SIG-M5 (cell line): ENCODE measurements around the gene SCGB1D1.

Experiments used
- DNase-seq: peaks from one replicate; lab custom pipeline; 2025; lab: John Stamatoyannopoulos, UW

The SCGB1D1 gene, protein sequence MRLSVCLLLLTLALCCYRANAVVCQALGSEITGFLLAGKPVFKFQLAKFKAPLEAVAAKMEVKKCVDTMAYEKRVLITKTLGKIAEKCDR

DNA sequence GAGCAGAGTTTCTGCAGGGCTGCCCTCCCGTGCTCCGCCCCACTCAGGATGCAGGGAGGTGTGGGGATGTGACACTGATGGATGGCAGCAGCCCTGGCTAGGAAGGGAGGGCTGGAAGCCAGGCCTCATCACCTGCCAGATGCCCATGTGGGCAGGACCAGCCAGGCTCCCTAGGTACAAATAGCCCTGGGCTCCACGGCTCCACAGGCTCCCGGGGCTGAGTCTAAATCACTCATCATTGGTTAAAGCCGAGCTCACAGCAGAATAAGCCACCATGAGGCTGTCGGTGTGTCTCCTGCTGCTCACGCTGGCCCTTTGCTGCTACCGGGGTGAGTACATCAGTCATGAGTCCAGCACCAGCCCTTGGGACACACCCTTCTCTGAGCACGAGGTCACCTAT, at the start of gene SCGB1D1:
Gene SCGB1D1 (plus strand): TSS at position 206 of the 400 bp plus-strand sequence. CDS start 69 bp downstream, at position 275.
- no peak for DNase-seq

DNA sequence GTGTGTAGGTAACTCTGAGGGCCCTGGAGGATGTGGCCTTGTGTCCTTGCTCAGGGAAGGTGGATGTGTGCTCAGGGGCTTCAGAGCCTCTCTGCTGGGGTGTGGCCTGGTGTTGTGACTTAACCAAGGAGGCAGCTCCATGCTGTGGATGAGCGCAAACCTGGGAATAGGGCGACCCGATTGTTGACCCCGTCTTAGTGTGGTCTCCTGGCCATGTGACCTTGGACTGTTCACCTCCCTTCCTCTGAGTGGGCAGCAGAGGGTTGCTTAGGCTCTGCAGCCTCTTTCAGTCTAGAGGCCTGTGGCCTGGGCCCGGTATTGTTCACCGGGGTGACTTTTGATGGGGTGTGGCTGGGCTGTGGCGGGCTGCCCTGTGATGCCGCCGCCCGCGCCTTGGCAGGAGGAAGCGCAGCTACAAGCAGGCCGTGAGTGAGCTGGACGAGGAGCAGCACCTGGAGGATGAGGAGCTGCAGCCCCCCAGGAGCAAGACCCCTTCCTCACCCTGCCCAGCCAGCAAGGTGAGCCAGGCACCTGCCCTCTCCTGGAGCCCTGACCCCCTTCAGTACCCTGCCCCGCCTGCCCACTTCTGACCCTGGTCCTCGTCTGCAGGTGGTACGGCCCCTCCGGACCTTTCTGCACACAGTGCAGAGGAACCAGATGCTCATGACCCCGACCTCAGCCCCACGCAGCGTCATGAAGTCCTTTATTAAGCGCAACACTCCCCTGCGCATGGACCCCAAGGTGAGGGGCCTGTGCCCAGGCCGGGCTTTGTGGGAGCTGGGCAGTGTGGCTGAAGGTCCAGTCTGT, 49.5 kb upstream of the SCGB1D1 start:
- DNase-seq: no peak

DNA sequence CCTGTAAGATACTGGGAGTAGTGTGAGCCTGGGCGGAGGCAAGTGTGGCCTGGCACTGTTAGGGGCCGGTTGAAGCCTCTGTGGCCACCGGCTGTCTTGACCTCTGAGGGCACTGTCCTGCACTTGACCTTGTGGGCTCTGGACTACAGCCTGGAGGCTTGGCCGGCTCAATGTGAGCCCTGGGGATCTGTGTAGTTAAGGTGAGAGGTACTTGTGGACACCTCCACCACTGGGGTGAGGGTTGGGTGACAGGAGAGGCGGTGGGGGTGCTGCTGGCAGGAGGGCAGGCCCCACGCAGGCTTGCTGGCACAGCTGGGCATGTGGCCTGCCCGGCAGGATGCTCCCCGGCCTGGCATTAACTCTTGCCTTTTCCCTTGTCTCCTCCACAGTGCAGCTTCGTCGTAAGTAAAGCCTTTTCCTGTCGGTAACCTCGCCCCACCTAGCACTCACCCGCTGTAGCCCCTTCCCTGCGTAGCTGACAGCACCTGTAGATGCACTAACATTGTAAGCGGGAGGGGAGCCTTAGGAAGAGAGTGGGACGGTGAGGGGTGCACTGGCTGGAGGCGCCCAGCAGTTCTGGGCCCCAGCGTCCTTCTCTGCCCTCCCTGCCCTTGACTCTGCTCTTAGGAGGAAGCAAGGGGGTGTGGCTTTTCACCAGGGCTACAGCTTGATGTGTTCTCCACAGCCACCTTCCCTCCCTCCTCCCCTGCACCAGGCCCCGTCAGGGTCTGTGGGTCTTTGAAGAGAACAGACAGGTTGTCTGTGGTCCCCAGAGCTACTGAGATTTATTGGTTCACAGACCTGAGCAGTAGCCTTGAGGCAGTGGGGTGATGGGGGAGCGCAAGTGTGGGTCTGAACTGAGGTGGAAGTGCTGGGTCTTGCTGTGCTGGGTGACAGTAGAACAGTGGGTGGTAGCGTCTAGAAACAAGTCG, 48.6 kb upstream of the SCGB1D1 start:
- no peak for DNase-seq

DNA sequence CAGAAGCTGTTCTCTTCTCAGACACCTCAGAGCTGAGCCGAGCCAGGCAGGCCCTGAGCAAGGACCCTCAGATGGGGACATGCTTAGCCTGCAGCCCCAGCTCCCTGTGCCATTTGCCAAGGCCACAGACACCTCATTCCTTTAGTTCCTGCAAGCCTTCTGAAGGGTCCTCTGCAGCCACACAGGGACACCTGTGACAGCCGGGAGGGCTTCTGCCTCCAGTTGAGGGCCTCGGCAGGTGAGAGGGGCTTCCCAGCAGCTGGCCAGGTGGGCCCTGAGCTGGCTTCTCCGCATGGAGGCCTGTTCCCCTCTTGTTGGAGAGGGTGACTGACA, 48.0 kb upstream of the SCGB1D1 start:
- no peak for DNase-seq

DNA sequence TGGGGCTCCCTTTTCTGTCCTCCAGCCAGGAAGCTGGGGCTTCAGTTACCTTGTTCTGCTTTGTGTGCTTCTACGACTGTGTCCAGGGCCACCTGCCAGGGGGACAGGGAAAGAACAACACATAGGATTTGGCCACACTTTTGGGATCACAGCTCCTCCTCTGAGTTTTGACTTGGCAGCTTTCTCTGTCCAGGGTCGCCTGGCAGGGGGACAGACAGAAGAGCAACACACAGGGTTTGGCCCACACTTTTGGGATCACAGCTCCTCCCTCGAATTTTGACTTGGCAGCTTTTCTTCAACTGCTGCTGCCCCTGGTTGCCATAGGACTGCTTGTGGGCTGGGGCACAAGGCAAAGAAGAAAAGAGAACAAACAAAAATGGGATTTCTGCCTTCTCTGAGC, 47.1 kb upstream of the SCGB1D1 start:
- DNase-seq: no peak

DNA sequence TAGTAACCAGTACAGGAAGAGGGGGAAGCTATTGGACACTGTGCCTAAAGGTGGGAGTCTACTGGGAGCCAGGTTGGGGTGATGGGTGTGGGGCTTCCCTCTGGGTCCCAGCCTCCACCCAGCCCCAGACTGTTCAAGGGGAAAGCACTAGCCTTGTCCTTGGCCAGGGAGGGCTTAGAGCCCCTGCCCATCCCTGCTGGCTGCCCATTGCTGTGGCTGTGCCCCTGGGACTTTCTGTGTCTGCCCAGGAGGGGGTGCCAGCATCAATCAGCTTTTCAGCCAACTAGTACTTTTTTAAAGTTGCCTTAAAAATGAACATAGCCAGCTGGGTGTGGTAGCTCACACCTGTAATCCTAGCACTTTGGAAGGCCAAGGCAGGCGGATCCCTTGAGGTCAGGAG, 46.3 kb upstream of the SCGB1D1 start:
- no peak for DNase-seq

DNA sequence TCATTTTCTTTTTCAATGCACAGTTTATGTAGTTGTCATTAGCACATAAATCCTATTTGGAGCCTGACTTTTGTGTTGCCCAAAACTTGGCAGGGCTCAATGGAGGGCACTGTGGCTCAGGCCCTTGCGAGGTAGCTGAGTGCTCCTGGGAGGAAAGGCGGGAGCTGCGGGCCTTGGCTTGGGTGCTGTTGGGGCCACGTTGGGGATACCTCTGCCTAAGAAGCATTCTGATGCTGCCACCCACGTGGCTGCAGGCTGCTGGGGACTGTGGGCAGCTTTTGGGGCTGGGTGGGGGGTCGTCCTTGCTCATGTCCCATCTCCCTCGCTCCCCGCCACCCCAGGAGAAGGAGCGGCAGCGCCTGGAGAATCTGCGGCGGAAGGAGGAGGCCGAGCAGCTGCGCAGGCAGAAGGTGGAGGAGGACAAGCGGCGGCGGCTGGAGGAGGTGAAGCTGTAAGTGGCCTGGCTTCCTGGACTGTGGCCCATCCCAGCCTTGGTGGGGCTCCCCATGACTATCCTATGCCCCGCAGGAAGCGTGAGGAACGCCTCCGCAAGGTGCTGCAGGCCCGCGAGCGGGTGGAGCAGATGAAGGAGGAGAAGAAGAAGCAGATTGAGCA, 45.3 kb upstream of the SCGB1D1 start:
- DNase-seq: no peak

DNA sequence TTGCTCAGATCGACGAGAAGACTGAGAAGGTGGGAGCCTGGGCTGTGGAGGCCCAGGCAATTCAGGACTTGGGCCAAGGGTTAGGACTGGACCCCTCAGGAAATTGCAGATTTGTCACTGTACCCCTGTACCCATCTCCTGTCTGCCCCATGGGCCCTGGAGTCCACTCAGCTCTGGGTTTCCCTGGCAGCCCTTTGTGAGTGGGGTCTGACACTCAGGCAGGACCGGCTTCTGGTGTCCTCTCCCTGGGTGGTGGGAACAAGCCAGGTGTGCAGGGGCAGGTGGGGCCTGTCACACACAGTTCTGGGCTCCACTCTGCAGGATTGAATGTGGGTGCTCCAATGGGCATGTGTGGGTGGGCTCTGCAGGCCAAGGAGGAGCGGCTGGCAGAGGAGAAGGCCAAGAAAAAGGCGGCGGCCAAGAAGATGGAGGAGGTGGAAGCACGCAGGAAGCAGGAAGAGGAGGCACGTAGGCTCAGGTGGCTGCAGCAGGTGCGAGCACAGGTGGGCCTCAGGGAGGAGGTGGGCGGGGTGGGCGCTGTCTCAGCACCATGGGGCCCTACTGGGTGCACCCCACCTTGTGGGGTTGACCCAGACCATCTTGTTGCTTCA, 44.6 kb upstream of the SCGB1D1 start:
- DNase-seq: no peak

DNA sequence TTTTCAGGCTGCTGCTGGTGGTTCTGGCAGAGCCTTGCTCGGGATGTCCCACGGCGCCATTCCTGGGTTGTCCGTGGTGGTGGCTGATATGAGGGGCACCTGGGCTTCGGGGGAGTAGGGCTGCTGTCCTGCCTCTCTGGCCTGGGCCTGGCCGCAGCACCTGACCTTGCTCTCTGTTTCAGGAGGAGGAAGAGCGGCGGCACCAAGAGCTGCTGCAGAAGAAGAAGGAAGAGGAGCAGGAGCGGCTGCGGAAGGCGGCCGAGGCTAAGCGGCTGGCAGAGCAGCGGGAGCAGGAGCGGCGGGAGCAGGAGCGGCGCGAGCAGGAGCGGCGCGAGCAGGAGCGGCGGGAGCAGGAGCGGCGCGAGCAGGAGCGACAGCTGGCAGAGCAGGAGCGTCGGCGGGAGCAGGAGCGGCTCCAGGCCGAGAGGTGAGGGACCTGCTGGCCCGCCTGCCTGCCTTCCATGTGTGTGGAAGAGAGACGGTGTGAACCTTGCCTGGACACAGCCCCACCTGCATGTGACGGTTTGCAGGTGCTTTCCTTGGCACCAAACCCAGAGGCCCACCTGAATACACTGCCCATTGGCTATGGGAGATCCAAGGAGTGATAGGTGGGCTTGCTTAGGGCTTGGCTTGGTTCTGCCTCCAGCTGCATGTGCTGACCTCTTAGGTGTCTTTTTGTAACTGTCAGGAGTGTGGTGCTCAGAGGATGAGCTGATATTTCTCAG, 43.4 kb upstream of the SCGB1D1 start:
- no peak for DNase-seq

DNA sequence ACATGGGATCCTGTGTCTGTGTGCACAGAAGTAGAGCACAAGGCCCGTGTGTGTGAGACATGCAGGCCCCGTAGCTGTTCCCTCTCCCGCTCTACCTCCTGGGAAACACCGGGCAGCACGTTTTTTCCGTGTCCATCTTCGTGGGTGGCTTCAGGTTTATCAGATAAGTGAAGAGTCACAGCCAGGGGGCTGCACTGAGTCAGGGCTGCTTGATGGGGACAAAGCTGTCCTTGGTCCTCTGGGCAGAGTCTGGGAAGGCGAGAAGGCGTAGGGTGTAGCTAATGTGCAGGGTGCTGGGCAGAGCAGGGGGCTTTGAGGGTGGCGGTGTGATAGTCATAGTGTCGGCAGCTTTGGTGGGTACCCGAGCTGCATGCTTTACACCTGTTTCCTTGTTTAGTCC, 42.5 kb upstream of the SCGB1D1 start:
- DNase-seq: no peak

DNA sequence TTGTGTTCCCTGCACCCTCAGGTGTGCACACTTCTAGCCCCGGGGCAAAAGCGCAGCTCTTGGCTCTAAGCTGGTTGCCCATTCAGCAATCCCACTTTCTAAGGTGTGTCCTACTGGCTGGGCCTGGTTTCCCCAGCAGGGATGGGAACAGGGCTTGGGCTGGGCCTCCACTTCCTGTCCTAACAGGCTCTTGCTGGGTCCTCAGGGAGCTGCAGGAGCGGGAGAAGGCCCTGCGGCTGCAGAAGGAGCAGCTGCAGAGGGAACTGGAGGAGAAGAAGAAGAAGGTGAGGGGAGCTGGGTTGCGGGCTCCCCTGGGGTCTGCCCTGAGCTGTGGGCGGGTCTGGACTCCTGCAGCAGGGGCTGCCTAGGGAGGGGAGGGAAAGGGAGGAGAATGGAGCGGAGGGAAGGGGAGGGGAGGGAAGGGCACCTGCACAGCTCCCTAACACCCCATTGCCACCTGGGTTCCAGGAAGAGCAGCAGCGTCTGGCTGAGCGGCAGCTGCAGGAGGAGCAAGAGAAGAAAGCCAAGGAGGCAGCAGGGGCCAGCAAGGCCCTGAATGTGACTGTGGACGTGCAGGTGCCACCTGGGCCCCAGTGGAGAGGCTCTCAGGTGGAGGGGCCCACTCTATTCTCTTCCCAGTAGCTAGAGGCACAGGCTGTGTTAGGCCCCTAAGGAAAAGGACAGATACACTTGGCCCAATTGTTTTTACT, 41.6 kb upstream of the SCGB1D1 start:
- no peak for DNase-seq

DNA sequence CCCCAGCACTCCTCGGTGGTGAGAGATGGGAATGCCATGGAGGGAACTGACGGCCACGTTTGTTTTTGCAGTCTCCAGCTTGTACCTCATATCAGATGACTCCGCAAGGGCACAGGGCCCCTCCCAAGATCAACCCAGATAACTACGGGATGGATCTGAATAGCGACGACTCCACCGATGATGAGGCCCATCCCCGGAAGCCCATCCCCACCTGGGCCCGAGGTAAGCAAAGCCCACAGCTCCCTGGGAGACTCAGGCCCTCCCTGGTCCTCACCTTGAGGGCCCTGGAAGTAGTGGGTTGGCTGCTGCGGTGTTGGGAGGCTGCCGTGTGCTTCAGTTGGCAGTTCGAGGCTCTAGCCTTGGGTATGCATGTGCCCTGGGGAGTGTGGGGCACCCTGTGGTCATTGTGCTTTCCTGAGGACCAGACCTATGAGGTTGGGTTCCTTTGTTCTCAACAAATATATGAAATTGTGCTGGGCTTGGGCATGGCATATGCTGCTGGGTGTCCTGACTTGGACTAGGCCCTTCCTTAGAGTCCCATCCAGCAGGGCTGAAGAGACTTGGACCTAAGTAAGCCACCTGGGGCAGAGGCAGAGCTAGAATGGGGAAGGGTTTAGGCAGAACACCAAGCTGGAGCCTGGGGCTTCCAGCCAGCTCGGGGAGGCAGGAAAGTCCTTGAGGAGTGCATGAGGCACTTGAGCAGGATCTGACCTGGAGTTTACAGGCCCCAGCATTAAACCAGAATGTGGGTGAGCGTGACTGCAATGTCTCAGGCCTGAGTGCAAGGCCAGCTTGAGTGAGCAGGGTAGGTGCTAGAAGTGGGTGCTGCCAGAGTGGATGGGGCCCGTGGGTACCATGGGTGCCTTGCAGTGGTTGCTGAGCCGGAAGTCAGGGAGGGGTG, 39.8 kb upstream of the SCGB1D1 start:
- DNase-seq: no peak

DNA sequence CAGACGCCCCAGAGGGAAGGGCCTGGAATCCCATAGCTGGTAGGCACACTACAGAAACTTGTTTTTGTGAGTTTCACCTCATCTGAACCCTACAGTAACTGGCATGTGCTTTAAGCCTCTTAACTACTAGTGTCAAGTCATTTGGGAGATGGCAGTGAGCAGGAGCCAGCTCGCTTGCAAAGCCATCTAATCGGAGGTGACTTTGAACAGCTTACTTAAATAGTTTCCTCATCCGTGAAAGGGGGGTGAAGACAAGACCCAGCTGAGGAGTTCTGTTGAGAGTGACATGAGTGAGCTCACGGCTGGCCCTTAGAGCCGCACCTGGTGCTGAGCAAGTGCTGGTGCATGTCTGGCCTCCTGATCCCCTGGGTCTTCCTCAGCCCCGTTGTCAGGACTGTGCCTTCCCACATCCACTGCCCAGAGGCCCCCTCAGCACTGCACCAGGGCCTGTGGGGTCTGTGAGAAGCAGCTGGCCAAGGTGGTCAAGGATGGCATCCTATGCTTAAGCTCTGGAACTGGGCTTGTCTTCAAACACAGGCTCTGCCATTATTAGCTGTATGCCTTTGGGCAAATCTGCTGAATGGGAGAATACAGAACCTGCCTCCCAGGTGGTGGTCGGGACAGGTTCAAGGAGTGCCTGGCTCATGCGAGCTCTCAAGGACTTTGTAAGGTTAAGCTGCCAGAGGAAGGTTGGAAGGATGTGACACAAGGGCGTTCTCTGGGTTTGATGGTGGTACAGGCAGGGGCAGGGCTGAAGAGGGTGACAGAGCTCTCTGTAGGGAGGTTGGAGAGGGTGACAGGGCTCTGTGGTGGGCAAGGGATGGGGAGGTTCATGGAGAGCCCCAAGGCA, 38.9 kb upstream of the SCGB1D1 start:
- no peak for DNase-seq

DNA sequence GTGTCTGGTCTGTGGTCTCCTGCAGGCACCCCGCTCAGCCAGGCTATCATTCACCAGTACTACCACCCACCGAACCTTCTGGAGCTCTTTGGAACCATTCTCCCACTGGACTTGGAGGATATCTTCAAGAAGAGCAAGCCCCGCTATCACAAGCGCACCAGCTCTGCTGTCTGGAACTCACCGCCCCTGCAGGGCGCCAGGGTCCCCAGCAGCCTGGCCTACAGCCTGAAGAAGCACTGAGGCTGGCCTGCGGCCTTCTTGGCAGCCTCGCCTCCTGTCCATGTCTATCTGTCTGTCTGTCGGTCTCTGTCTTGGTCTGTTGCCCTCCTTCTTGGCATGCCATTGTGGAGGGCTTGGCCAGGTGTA, 38.3 kb upstream of the SCGB1D1 start:
- DNase-seq: no peak

DNA sequence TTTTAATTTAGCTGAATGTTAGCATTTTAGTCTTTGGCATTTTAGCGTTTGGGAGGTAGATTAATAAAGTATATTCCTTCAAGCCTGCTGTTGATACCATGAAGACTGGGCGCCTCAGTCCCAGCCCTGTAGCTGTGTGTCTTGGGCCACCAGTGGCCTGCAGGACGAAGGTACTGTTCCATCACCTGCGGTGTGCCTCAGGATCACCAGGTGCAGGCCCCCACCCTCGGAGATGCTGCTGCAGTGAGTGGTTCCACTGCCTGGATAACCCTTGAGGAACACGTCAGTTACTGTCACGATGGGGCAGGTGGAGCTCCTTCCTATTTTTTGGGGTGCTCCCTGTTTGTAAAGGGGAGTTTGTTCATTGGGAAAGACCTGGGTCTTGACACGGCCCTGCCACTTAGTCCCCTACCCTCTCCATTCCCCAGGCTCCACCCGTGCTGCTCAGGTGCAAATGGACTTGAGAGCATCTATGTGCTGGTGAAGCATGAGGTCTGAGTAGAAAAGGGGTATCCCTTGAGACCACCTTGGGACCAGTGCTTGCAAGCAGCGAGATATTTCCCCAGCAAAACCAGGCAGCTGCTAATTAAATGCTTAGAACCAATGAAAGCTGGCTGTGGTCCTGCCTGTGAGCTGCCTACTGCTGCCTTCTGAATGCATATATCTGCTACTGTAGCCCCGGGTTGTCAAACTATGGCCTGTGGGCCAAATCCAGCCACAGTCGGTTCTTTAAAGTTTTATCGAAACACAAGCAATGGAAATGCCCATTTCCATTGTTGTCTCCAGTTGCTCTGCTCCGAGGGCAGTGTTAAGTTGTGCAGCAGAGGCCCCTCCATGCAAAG, 37.5 kb upstream of the SCGB1D1 start:
- no peak for DNase-seq

DNA sequence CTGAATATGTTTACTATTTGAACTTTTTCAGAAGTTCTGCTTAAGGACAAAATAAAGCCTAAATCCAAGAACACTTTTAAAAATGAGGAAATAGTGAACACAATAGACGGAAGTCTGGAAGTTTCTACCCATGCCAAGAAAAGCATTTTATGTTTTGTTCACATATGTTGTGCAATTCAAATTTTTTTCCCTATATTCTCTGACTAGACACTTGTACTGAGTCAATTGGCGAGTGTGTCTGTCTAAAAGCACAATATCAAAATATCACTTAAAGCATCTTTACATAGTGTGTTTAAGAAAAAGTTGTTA, 37.0 kb upstream of the SCGB1D1 start:
- DNase-seq: no peak

DNA sequence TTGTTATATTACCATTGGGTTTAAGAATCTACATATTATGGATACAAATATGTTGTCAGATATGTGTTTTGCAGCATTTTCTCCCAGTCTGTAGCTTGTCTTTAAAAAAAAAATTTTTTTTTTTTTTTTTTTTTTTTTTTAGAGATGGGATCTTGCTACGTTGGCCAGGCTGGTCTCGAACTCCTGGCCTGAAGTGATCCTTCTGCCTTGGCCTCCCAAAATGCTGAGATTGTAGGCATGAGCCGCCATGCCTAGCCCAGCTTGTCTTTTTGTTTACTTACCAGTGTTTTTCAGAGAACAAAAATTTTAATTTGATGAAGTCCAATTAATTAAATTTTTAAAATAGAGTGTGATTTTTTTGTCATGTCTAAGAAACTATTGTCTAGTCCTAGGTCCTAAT, 36.4 kb upstream of the SCGB1D1 start:
- DNase-seq: no peak

DNA sequence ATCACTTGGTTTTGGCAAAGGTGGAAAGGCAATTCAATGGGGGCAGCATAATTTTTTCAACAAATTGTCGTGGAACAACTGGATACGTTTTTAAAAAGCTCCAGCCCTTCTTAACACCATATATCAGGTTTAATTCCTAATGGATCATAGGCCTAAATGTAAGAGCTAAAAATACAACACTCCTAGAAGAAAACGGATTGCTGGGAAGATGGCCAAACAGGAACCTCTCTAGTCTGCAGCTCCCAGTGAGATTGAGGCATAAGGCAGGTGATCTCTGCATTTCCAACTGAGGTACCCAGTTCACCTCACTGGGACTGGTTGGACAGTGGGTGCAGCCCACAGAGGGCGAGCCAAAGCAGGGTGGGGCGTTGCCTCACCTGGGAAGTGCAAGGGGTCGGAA, 32.4 kb upstream of the SCGB1D1 start:
- no peak for DNase-seq
